B cell (primary cell): ENCODE results near the gene TMPRSS11E.

Source experiments
- CTCF ChIP-seq: fragments of 200-600 bp; IDR thresholded peaks from one replicate; pipeline ENCODE4 v1.8.0; 2022; ENCODE audit warnings: antibody characterized with exemption, mild to moderate bottlenecking
- EZH2 ChIP-seq: IDR thresholded peaks from 2 replicates; pipeline ENCODE4 v1.6.1; 2012; ENCODE audit warnings: borderline replicate concordance, low read depth, mild to moderate bottlenecking, moderate library complexity, low read length; ENCODE audit not compliant: insufficient read depth, poor library complexity, severe bottlenecking

- no peak for TF ChIP-seq CTCF
- no peak for TF ChIP-seq EZH2
Measured at GRCh38 chr4:68434277-68434676, 13.0 kb upstream of the TMPRSS11E start.
